NCI-H2227 treated with DMSO at 0.1 percent for 48 hours (cell line): ENCODE data around the gene CEACAM16.
"Not testable (repeated sequence)": the region's sequence is repeated elsewhere in the genome, so short reads cannot be mapped to it uniquely, and the experiment has no call there.

Experiments used
- DNase-seq: peaks from one replicate; lab custom pipeline; 2025; lab: John Stamatoyannopoulos, UW

CEACAM16 gene

GRCh38 chr19:44703336-44704078 lies 4.6 kb downstream of the CEACAM16 start:
- DNase-seq: no peak

- no peak for DNase-seq
Measured at GRCh38 chr19:44704982-44705381, 6.0 kb downstream of the CEACAM16 start.

GRCh38 chr19:44705502-44706010 lies 6.6 kb downstream of the CEACAM16 start:
- DNase-seq: no peak

- no peak for DNase-seq
Measured at GRCh38 chr19:44706506-44707236, 7.7 kb downstream of the CEACAM16 start.

- DNase-seq: no peak
Measured at GRCh38 chr19:44707794-44708193, 8.8 kb downstream of the CEACAM16 start.

- no peak for DNase-seq
Measured at GRCh38 chr19:44708940-44709339, 10.0 kb downstream of the CEACAM16 start.

- DNase-seq: not testable (repeated sequence)
Measured at GRCh38 chr19:44709434-44710266, 10.7 kb downstream of the CEACAM16 start.

GRCh38 chr19:44710483-44710882 lies 11.5 kb downstream of the CEACAM16 start:
- DNase-seq: no peak

- no peak for DNase-seq
Measured at GRCh38 chr19:44712864-44713515, 14.0 kb downstream of the CEACAM16 start.

- no peak for DNase-seq
Measured at GRCh38 chr19:44714597-44715169, 15.7 kb downstream of the CEACAM16 start.

GRCh38 chr19:44717603-44718002 lies 18.7 kb downstream of the CEACAM16 start:
- DNase-seq: no peak

- peak; percentile 6 for DNase-seq
Measured at GRCh38 chr19:44718441-44719261, 19.7 kb downstream of the CEACAM16 start.

GRCh38 chr19:44719262-44719701 lies 20.3 kb downstream of the CEACAM16 start:
- DNase-seq: no peak

- not testable (repeated sequence) for DNase-seq
Measured at GRCh38 chr19:44720396-44720795, 21.4 kb downstream of the CEACAM16 start.

- DNase-seq: no peak
Measured at GRCh38 chr19:44720945-44721344, 22.0 kb downstream of the CEACAM16 start.

GRCh38 chr19:44721369-44721768 lies 22.4 kb downstream of the CEACAM16 start:
- not testable (repeated sequence) for DNase-seq

- no peak for DNase-seq
Measured at GRCh38 chr19:44722131-44723121, 23.5 kb downstream of the CEACAM16 start.

GRCh38 chr19:44723299-44723951 lies 24.5 kb downstream of the CEACAM16 start:
- DNase-seq: no peak

GRCh38 chr19:44723952-44724319 lies 25.0 kb downstream of the CEACAM16 start:
- peak; percentile 21 for DNase-seq
